Testis (tissue), 3 donors: ENCODE data around the gene DCXR. TPM values are rescaled to one million over a fixed set of nuclear protein-coding genes. Genes with fewer than 3 reads are reported as not detected.

Experiments used
- DNase-seq: peaks from one replicate; pipeline ENCODE4 v3.0.0-alpha.2; 2019
- H3K27ac ChIP-seq, 2 donors: fragments of 200-600 bp; sonication (generic); one replicate each; pipeline ENCODE4 v1.5.1; 2019
- H3K27me3 ChIP-seq: fragments of 200-600 bp; sonication (generic); one replicate; pipeline ENCODE4 v1.5.1; 2019
- H3K36me3 ChIP-seq: fragments of 200-600 bp; sonication (generic); one replicate; pipeline ENCODE4 v1.5.1; 2017; ENCODE audit warnings: low read depth; ENCODE audit errors: missing control alignments
- H3K4me1 ChIP-seq: fragments of 200-600 bp; sonication (generic); one replicate; pipeline ENCODE4 v1.5.1; 2019
- H3K4me3 ChIP-seq, 2 donors: fragments of 200-600 bp; sonication (generic); one replicate each; pipeline ENCODE4 v1.5.1; 2017 to 2019
- H3K9me3 ChIP-seq: fragments of 200-600 bp; sonication (generic); one replicate; pipeline ENCODE4 v1.5.1; 2017
- POLR2A ChIP-seq: fragments of 450-650 bp; IDR thresholded peaks from one replicate; pipeline ENCODE4 v1.6.1; 2017; ENCODE audit warnings: antibody characterized with exemption, mild to moderate bottlenecking, moderate library complexity
- WGBS, 2 donors: methylation state at CpG; one replicate each; pipeline ENCODE4 v1.1.5; 2018; 5-methylcytosine and 5-hydroxymethylcytosine counted together
- intact Hi-C: fragments of 100-400 bp; cut with DNase I; formaldehyde crosslinking; loops from one replicate; pipeline ENCODE4 v1.15.1; 2023; ENCODE audit warnings: low total_unique reads
- polyA plus RNA-seq: library from polyadenylated mRNA; stranded (reverse); fragments of 350-450 nt; fragmentation: Illumina TruSeq; extraction: RNeasy Lipid Tissue Mini Kit (QIAGEN cat#74804); gene quantifications from one replicate; pipeline ENCODE4 v1.2.3, GENCODE V29; 2014; ENCODE audit warnings: low read depth, low replicate concordance; ENCODE audit not compliant: insufficient read depth
- total RNA-seq, 2 donors: library from RNA; depleted of rRNA; stranded (reverse); fragments of >200 nt; gene quantifications; one replicate each; pipeline ENCODE4 v1.2.3, GENCODE V29; 2016
- TF ChIP-seq, protein P1 (sequence below), 3 experiments: fragments of 450-650 bp in 2 of 3; fragments of 200-600 bp in 1 of 3; sonication (generic) in 1 of 3; IDR thresholded peaks; one replicate each; pipeline ENCODE4 v1.5.1; 2016 to 2019; ENCODE audit warnings: antibody characterized with exemption in 3 of 3, mild to moderate bottlenecking in 2 of 3, moderate library complexity in 1 of 3

DCXR gene
- total and polyA plus RNA-seq, 3 donors from 2014 or later, result 109 to 188 (median 134) TPM

DNA sequence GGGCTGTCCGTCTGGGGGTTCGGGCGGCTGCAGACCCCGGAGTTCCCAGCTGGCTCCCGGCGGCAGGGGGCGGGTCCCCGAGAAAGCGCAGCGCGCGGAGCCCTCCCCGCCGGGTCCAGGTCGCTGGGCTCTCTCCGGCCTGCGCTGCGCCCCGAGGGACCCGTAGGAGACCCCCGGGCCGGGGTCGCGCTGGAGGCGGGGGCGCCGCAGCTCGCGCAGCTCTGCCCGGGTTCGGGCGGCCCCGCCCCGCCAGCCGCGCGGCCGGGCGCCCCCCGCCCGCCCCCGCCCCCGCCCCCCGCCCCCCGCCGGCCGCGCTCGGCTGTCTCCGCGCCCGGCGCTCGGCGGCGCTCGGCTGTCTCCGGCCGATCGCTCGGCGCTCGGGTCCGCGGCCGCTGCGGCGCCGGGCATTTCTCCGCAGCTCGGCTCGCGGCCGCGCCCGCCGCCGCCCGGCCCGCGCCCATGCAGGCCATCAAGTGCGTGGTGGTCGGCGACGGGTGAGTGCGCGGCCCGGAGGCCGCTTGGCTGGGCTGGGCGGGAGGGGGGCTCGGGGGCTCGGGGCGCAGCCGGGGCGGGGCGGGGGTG lies 6.1 kb downstream of the DCXR start, which contains the start of gene RAC3:
Gene RAC3, plus strand, starts transcription at position 376 of the 582 bp plus-strand sequence. Its CDS starts 84 bp downstream, at position 460.
- Histone ChIP-seq H3K9me3 (no peaks in the 10 kb centered on the region), H3K4me1 (peaks cover 26% of the 10 kb centered on the region), H3K4me3 (peak within 1 kb of the TSS; percentile 43 to 66), H3K27ac (peak within 1 kb of the TSS; percentile 50 to 68), H3K27me3 (no peaks in the 10 kb centered on the region), H3K36me3 (no peaks in the 10 kb centered on the region)
- WGBS, 2 donors, result 2% methylated on average over 9 of the region's 96 CpGs; no CpG with 5 or more reads in 1 of the 2 donors
- no peak for TF ChIP-seq POLR2A
- TF ChIP-seq, protein P1, sequence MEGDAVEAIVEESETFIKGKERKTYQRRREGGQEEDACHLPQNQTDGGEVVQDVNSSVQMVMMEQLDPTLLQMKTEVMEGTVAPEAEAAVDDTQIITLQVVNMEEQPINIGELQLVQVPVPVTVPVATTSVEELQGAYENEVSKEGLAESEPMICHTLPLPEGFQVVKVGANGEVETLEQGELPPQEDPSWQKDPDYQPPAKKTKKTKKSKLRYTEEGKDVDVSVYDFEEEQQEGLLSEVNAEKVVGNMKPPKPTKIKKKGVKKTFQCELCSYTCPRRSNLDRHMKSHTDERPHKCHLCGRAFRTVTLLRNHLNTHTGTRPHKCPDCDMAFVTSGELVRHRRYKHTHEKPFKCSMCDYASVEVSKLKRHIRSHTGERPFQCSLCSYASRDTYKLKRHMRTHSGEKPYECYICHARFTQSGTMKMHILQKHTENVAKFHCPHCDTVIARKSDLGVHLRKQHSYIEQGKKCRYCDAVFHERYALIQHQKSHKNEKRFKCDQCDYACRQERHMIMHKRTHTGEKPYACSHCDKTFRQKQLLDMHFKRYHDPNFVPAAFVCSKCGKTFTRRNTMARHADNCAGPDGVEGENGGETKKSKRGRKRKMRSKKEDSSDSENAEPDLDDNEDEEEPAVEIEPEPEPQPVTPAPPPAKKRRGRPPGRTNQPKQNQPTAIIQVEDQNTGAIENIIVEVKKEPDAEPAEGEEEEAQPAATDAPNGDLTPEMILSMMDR (IDR thresholded peaks at IDR 0.05), result no peak
- no peak for DNase-seq
- intact Hi-C loops, result loop anchor here (10.0 kb wide), 1 partner anchor 123 kb away; no protein-coding TSS in a partner anchor

DNA sequence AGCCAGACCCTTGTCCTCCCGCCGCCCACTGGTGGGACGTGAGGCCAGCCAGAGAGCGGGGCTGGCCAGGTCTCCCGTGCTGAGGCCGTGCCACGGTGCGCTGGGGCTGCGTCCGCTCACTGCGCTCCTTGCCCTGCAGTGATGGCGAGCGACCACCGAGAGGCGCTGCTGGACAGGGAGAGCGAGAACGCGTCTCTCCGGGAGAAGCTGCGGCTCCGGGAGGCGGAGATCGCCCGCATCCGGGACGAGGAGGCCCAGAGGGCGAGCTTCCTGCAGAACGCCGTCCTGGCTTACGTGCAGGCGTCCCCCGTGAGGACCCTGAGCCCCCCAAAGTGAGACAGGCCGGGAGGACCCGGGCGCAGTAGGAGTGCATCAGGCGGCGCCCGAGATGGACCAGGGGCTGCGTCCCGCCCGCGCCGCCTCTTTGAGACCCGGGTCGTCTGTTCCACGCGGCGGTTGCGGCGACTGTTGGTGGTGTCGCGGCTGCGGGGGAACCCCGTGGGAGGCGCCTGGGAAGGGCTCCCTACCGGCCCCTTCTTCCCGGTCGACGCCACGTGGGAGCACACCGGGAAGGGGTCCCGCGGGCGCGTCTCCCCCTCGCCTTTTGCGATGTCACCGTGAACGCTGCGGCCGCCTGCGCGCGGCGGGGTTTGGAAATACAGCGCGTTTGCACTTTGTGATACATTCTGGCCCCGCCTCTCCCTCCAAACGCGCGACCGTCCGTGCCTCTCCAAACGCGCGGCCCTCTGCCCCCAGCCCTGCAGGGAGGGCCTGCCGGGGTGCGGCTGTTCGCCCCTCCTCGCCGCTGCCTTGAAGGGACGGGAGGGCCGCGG lies 6.8 kb downstream of the DCXR start:
- WGBS, 2 donors, result 0% methylated on average over 24 to 41 of the region's 94 CpGs
- Histone ChIP-seq H3K36me3 (no peaks in the 10 kb centered on the region), H3K4me3 (peak overlapping the region; percentile 43 to 66), H3K27me3 (no peaks in the 10 kb centered on the region), H3K9me3 (no peaks in the 10 kb centered on the region), H3K4me1 (peaks cover 24% of the 10 kb centered on the region), H3K27ac (peak overlapping the region; percentile 50 to 68)
- intact Hi-C loops, result loop anchor here (10.0 kb wide), 1 partner anchor 124 kb away; no protein-coding TSS in a partner anchor
- no peak for TF ChIP-seq POLR2A
- TF ChIP-seq, protein P1 (IDR thresholded peaks at IDR 0.05), result peak; percentile 90 to 98 (median 90)
- peak; percentile 86 for DNase-seq

DNA sequence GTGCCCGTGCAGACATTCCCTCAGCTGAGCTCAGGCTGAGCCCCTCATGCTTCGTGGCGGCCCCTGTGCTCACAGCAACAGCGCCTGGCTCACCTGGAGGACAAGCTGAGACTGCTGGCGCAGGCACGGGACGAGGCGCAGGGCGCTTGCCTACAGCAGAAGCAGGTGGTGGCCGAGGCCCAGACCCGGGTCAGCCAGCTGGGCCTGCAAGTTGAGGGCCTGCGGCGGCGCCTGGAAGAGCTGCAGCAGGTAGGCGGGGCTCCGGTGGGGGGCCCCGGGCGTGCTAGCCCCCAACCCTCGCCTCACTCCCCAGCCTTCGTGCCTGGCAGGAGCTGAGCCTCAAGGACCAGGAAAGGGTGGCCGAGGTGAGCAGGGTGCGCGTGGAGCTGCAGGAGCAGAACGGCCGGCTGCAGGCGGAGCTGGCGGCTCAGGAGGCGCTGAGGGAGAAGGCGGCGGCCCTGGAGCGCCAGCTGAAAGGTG lies 7.5 kb downstream of the DCXR start:
- DNase-seq, result no peak
- H3K4me3 ChIP-seq, result peak overlapping the region in 1 of 2 donors; percentile 66
- H3K9me3 ChIP-seq, result no peaks in the 10 kb centered on the region
- H3K36me3 ChIP-seq, result no peaks in the 10 kb centered on the region
- peak overlapping the region in 1 of 2 donors; percentile 68 for H3K27ac ChIP-seq
- WGBS, 2 donors, result 34 to 40% methylated on average over 1 to 29 of the region's 31 CpGs
- intact Hi-C loops, result loop anchor here (10.0 kb wide), 1 partner anchor 125 kb away; no protein-coding TSS in a partner anchor
- TF ChIP-seq, protein P1 (IDR thresholded peaks at IDR 0.05), result no peak
- TF ChIP-seq POLR2A, result no peak
- H3K27me3 ChIP-seq, result no peaks in the 10 kb centered on the region
- peaks cover 24% of the 10 kb centered on the region for H3K4me1 ChIP-seq

DNA sequence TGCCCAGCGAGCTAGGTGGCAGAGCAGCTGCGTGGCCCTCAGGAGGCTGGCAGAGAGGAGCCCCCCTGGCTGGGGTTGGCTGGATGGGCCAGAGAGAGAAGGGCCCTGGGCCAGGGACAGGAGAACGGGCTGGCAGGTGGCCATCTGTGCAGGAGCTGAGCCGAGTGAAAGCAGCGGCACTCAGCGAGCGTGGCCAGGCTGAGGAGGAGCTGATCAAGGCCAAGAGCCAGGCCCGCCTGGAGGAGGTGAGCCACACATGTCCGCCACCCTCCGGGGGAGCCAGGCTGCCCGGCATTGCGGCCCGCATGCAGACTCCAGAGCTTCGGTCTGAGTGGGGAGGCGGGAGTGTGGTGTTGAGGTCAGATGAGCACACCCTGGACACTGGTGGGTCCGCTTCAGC lies 8.1 kb downstream of the DCXR start:
- intact Hi-C loops, result no loop called here
- H3K9me3 ChIP-seq, result no peaks in the 10 kb centered on the region
- no peak overlapping the region for H3K27ac ChIP-seq
- H3K27me3 ChIP-seq, result no peaks in the 10 kb centered on the region
- TF ChIP-seq, protein P1 (IDR thresholded peaks at IDR 0.05), result no peak
- TF ChIP-seq POLR2A, result no peak
- H3K4me1 ChIP-seq, result peaks cover 24% of the 10 kb centered on the region
- 78 to 81% methylated on average over 8 to 16 of the region's 16 CpGs for WGBS, 2 donors
- no peak overlapping the region for H3K4me3 ChIP-seq
- DNase-seq, result peak; percentile 87
- H3K36me3 ChIP-seq, result no peaks in the 10 kb centered on the region
